ENCODE results near the gene SPRR4.

SPRR4 gene

GRCh38 chr1:152982076-152982475 lies 11.6 kb downstream of the SPRR4 start:
- TF ChIP-seq CTCF (IDR thresholded peaks at IDR 0.05; ENCODE audit: control insufficient read depth, insufficient read depth, low read depth, low read length, missing control alignments) = no peak
- H3K4me3 ChIP-seq (ENCODE audit: control insufficient read depth, low read depth, low read length) = no peak overlapping the region
- no peak for DNase-seq (ENCODE audit: low read depth)

- no peak overlapping the region for H3K4me3 ChIP-seq (ENCODE audit: control insufficient read depth, low read depth, low read length)
- no peak for TF ChIP-seq CTCF (IDR thresholded peaks at IDR 0.05; ENCODE audit: control insufficient read depth, insufficient read depth, low read depth, low read length, missing control alignments)
- no peak for DNase-seq (ENCODE audit: low read depth)
Observed at GRCh38 chr1:152983234-152983633, 12.8 kb downstream of the SPRR4 start.

- DNase-seq (ENCODE audit: low read depth) = no peak
- no peak within 1 kb of the TSS for H3K4me3 ChIP-seq (ENCODE audit: control insufficient read depth, low read depth, low read length)
- no peak for TF ChIP-seq CTCF (IDR thresholded peaks at IDR 0.05; ENCODE audit: control insufficient read depth, insufficient read depth, low read depth, low read length, missing control alignments)
Observed at GRCh38 chr1:152983743-152984142, 13.3 kb downstream of the SPRR4 start, which contains the start of gene SPRR1A. Gene SPRR1A, plus strand, starts transcription at chr1:152984081. Its CDS starts 1,150 bp downstream, at chr1:152985231.

GRCh38 chr1:152986578-152986977 lies 16.1 kb downstream of the SPRR4 start:
- H3K4me3 ChIP-seq (ENCODE audit: control insufficient read depth, low read depth, low read length) = no peak overlapping the region
- DNase-seq (ENCODE audit: low read depth) = no peak
- no peak for TF ChIP-seq CTCF (IDR thresholded peaks at IDR 0.05; ENCODE audit: control insufficient read depth, insufficient read depth, low read depth, low read length, missing control alignments)

- DNase-seq (ENCODE audit: low read depth) = no peak
- TF ChIP-seq CTCF (IDR thresholded peaks at IDR 0.05; ENCODE audit: control insufficient read depth, insufficient read depth, low read depth, low read length, missing control alignments) = no peak
Observed at GRCh38 chr1:152993186-152993585, 22.7 kb downstream of the SPRR4 start.

GRCh38 chr1:152995842-152996241 lies 25.4 kb downstream of the SPRR4 start:
- no peak for TF ChIP-seq CTCF (IDR thresholded peaks at IDR 0.05; ENCODE audit: control insufficient read depth, insufficient read depth, low read depth, low read length, missing control alignments)
- DNase-seq (ENCODE audit: low read depth) = no peak
- H3K4me3 ChIP-seq (ENCODE audit: control insufficient read depth, low read depth, low read length) = no peak overlapping the region

More at GRCh38 chr1:152993186-152993585, 22.7 kb downstream of the SPRR4 start:
- no peak overlapping the region for H3K4me3 ChIP-seq (ENCODE audit: control insufficient read depth, low read depth, low read length)

Data from AG09309 (cell line).